IPS-18c (cell line): ENCODE measurements around the gene ALKBH4.

ENCODE experiments used
- H3K4me3 ChIP-seq: 2 replicates; pipeline ENCODE4 v1.7.0; 2013; ENCODE audit warnings: low read depth, mild to moderate bottlenecking, low read length, moderate library complexity; ENCODE audit not compliant: insufficient read depth
- H3K9me3 ChIP-seq: one replicate; pipeline ENCODE4 v1.6.1; 2013; ENCODE audit warnings: mild to moderate bottlenecking, low read length, moderate library complexity; ENCODE audit not compliant: control insufficient read depth, insufficient read depth

The ALKBH4 gene

DNA sequence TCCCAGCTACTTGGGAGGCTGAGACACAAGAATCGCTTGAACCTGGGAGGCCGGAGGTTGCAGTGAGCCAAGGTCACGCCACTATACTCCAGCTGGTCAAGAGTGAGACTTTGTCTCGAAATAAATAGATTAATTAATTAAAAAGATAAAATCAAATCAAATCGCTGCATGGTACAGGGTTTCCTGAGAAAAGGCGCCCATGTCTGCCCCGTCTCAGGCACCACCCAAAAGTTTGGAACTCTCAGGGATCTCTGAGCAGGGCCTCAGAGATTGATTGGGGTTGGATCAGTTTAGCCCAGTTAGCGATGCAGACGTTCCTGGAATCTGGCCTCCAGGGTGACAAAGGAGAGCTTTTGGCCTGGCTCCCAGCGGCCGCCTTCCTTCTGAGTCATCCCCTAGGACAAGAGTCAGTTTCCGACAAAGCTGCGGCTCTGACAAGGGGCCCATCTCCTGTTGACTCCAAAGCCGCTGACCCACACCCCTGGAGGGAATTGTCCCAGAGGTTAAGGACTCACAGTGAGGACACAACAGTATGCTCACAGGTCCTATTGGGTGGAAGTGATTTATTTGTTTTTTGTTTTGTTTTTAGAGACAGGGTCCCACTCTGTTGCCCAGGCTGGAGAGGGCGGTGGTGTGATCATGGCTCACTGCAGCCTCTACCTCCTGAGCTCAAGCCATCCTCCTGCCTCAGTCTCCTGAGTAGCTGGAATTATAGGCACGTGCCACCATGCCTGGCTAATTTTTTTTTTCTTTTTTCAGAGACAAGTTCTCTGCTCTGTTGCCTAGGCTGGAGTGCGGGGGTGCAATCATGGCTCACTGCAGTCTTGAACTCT lies 24.5 kb downstream of the ALKBH4 start:
- Histone ChIP-seq H3K4me3 (no peak overlapping the region), H3K9me3 (no peaks in the 10 kb centered on the region)

DNA sequence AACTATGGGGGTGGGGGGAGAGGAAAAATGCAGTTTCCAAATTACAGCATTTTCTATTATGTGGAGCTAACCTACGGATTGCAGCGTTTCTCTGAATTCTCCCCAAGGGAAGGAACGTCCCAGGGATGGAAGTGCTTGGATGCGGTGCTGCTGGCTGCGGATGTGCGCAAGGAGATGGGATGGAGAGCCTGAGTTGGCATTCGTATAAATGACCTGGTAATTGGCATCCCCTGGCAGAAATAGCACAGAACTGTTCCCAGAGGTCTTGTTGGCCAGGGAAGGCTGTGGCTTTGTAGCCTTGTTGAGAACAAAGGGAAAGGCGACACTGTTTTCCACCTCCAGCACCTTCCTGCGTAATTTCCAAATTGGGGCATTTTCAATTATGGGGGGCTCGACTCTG lies 28.5 kb downstream of the ALKBH4 start:
- Histone ChIP-seq H3K4me3 (no peak overlapping the region), H3K9me3 (no peaks in the 10 kb centered on the region)

DNA sequence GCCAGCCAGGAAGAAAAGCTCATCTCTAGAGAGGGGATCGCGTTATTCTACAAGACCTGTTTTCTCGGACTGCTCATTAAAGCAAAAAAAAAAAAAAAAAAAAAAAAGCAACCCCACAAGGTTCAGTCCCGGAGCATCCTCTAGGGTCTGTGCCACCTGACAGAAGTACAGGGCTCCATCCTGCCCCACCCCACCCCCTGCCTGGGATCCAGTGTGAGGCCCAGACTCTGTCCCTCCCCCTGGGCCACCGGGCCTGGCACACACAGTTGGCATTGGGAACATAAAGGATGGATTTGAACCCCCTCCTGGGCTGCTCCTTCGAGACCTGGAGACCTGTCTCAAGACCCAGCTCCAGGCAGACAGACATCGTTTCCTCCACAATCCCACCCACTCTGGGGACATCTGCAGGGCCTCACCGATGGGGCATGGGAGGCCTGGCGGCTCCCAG lies 30.6 kb downstream of the ALKBH4 start:
- H3K4me3 ChIP-seq: peak overlapping the region; percentile 76
- H3K9me3 ChIP-seq: no peaks in the 10 kb centered on the region

DNA sequence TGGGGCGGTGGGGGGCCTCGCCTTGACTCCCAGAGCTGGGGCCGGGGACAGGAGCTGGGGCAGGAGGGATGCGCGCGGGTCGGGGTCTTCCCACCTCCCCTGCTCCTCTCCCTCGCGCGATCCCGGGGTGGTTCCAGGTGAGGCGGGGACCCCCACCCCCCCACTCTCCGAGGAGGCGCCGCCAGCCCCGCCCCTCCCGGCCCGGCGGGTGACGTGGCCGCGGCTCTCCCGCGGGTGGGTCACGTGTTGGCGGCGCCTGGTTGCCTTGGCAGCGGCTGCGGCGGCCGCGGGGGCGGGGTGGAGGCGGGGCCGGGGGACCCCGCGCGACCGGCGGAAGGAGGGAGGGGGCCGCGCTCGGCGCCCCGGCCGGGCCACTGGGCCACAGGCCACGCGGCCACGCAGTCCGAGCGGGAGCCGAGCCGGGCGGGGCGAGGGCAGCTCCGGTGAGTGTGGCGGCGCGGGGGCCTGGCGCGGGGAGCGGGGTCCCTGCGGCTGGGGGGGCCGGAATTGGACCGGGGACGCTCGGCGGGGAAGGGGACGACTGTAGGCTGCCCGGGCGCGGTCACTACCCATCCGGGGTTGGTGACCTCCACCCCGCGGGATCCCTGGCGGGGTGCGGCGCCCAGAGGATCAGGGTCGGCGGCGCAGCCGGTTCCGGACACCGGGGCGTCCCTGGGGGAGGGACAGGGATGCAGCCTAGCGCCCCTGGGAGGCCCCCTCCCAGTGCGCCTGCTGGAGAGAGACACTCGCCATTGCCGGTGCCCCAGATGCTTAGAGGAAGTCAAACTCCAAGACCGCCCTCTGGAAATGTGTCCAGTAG lies 31.2 kb downstream of the ALKBH4 start, which contains the start of gene ORAI2:
TSS of gene ORAI2 (plus strand) at position 357 of the 820 bp plus-strand sequence. CDS start 5,382 bp downstream, outside the sequence.
- Histone ChIP-seq H3K9me3 (no peaks in the 10 kb centered on the region), H3K4me3 (peak within 1 kb of the TSS; percentile 76)

DNA sequence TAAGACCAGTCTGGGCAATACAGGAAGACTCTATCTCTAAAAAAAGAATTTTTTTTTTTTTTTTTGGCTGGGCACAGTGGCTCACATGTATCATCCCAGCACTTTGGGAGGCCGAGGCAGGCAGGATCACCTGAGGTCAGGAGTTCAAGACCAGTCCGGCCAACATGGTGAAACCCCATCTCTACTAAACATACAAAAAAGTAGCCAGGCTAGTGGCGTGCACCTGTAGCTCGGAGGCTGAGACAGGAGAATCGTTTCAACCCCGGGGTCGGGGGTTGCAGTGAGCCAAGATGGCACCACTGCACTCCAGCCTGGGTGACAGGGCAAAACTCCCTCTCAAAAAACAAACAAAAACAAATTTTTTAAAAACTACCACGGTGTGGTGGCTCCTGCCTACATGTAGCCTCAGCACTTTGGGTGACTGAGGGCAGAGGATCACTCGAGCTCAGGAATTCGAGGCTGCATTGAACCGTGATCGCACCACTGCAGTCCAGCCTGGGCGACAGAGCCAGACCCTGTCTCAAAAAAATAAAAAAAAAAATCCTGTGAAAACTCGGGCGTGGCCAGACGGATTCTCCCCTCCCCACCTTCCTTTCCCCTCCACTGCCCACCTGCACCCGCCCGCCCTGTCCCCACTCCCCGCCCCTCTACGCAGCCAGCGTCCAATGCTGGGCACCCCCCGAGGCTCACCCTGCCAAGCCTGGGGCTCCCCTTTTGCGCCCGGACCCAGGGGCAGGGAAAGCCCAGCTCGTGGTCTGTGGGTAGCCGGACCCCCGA lies 32.0 kb downstream of the ALKBH4 start:
- Histone ChIP-seq H3K9me3 (no peaks in the 10 kb centered on the region), H3K4me3 (peak overlapping the region; percentile 76)

DNA sequence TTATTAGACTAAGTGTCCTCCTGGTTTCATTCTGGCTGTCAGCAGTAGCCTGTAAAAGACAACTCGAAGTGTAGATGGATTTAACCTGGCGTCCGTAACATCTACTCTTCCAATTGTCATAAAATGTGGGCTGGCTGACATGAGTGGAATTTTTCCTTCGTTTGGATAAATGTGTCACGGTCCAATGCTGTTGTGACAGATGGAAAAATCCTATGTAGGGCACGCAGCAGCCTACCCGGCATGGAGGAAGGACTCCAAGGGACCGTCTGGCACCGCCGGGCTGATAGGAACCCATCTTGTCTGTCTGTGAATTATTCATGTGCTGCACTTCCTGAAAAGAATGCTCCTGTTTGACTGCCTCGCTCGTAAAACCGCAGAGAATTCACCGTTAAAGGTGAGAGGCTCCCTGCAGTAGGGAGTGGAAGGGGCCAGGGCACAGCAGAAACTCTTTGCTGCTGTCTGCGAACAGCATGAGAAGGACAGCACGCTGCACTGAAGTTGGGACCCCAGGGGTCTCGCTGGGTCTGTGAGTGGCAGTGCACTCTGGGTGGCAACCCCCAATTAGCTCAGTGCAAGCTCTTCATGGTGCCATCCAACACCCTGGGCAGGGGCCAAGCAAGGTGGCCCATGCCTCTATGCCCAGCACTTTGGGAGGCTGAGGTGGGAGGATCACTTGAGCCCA lies 32.9 kb downstream of the ALKBH4 start:
- Histone ChIP-seq H3K9me3 (no peaks in the 10 kb centered on the region), H3K4me3 (no peak overlapping the region)

DNA sequence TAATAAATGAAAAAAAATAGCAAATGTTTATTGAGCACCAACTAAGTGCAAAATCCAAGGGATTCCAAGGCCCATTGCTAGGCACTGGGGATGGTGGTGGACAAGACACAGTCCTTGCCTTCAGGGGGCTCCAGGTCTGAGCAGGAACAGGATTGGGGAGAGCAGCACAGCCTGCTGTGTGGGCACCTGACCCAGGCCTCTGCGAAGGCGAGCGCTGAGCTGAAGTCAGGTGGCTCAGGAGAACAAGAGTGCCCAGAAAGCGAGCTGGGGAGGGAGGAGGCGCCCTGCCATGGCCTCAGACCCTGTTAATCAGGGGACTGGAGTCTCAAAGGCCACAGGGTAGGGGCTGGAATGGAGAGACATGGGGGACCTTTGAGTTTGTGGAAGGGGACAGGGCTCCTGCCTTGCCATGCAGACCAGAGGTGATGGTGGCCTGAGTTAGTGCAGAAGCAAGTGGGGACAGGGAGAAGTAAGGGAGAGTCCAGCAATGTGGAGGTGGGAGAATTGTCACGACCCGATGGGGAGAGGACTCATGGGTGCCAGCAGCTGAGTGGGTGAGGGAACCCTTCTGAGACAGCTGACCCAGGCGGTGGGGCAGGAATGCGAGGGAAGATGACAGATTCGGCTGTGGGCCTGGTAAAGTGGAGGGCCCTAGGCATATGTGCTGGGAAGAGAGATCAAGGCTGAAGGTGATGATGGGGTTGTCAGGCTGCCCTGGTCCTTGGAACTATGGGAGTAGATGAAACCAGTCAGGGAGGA lies 35.3 kb downstream of the ALKBH4 start:
- Histone ChIP-seq H3K9me3 (no peaks in the 10 kb centered on the region), H3K4me3 (no peak overlapping the region)

DNA sequence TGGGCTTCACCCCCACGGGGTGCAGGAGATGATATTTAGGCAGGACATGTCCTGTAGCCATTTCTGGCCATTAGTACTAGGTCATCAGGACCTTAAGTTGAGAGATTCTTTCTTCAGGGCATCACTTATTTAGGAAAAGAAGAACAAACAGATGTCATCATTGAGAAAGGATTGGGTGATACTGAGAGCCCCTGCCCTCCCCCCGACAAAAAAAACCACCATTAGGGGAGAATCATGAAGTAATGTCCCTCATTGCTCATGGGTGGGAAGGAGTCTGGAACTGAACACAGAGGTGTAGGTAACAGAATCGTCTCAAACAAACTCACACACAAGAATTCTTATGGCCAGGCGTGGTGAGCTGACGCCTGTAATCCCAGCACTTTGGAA lies 37.7 kb downstream of the ALKBH4 start:
- no peak overlapping the region for H3K4me3 ChIP-seq
- no peaks in the 10 kb centered on the region for H3K9me3 ChIP-seq

DNA sequence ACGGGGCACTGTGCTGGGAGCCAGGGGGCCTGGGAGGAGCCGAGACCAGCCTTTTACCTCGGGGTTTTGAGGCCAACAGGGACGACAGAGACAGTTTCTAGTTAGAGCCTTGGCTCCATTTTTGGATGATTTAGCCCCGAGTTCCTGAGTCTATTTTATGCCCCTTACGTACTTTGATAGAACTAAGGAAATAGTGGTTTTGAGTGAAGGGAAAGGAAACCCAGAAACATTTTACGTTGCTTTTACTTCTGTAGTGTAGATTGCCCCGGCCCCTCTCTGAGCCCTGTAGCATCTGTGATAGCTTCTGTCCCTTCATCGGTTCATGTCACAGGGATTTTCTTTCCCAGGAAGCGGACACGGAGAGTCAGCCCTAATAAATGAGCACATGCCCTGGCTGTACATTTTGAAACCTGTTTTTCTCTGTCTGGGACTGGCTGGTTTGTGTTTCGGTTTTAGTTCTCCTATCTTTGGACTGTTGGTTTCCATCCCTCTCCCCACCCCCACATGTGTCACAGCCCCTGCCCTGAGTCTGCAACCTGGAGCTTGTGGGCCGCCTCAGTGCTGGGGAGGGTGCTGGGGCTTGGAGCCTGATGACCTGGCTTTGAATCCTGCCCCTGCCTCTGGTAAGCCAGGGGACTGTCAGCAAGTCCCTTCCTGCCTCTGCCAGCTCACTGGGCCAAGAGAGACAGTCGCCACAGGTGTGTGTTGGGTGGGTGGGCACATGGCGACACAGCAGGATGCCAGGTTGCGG lies 38.2 kb downstream of the ALKBH4 start:
- Histone ChIP-seq H3K9me3 (no peaks in the 10 kb centered on the region), H3K4me3 (no peak overlapping the region)

DNA sequence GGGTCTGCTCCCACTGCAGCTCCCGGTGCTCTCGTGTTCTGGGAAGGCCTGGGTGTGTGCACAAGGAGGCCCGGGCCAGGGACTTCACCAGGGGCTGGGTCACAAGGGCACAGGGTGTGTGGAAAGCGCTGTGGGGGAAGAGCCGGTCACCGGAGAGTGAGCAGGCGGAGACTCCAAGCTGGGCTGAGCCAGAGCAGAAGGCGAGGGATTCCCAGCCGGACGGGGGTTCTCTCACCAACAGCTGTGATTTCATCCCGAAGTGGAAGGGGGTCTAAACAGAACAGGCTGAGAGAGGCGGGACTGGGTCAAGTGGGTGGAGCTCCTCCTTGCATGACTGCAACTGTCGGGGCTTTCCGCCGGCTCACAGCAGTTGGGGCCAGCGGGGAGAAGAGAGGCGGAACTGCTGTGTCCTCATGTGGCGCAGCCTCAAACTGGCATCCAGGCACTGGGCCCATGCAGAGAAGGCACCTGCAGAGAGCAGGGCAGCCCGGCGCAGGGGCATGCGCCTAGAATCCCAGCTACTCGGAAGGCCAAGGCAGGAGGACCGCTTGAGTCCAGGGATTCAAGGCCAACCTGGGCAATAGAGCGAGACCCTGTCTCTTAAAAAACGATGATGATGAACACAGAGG lies 38.9 kb downstream of the ALKBH4 start:
- no peak overlapping the region for H3K4me3 ChIP-seq
- no peaks in the 10 kb centered on the region for H3K9me3 ChIP-seq

DNA sequence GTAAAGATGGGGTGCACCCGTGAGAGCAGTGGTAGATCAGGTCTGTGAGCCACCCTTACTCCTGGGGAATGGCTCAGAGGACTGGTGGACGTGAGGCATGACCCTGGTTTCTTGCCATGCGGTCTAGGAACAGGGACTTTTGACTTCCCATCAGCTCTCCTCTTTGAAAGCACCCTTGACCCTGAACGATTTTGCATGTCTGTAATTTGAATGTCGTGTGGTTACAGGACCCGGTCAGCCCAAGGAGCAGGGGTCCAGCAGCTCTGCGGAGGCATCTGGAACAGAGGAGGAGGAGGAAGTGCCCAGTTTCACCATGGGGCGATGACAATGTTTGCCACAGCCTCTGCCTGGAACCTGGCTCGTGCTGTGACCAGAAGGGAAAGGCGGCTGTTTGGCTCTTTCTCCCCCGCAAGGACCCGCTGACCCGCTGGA lies 39.9 kb downstream of the ALKBH4 start:
- Histone ChIP-seq H3K9me3 (no peaks in the 10 kb centered on the region), H3K4me3 (no peak overlapping the region)

DNA sequence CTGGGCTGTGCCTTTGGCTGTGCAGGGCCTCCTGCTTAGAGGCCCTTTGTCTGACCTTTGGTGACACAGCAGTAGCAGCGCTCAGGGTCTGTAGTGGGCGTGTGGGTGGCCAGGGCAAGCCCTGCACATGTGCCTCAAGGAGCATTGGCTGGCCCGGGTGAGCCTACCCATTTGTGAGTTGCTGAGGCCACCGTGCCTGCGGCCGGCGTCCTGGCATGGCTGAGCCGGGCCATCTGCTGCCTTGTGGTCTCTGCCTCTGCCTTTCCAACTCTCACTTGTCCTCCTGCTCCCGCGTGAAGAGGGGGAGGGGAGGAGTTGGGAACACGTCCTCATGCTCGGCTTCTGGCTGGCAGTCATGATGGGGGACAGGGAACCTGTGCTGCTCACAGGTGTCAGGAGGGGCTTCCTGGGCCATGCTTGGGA lies 40.5 kb downstream of the ALKBH4 start:
- Histone ChIP-seq H3K9me3 (no peaks in the 10 kb centered on the region), H3K4me3 (no peak overlapping the region)

DNA sequence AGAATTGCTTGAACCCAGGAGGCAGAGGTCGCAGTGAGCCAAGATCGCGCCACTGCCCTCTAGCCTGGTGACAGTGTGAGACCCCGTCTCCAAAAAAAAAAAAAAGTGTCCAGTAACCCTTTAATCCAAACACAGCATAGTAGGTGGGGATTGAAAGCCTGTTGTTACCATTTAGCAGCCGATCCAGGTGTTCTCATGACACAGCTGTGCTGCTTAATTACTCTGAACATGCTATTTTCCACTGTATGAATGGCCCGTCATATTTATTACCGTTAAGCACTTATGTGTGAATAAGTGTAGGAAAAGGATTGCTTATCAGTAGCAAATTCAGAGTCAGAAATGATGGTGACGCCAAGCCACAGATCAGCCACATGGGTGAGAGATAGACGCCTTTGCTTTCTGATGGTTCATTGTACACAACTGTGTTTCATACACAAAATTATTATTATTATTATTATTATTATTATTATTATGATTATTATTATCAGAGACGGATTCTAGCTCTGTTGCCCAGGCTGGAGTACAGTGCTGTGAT lies 42.9 kb downstream of the ALKBH4 start:
- no peaks in the 10 kb centered on the region for H3K9me3 ChIP-seq
- no peak overlapping the region for H3K4me3 ChIP-seq

DNA sequence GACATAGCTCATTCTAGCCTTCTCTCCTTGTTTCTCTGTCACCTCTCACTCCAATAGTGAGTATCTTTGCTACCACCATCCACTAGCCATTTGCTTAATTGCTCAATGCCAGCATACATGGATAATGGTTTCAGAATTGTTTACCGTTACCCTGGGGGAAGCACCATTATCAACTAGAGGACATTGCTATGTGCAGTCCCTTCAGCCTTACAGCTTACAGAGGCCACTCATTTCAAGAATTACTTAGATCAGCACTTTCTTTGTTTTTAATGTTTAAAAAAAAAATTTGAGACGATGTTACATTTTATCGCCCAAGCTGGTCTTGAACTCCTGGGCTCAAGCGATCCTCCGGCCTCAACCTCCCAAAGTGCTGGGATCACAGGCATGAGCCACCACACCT lies 46.1 kb downstream of the ALKBH4 start:
- Histone ChIP-seq H3K4me3 (no peak overlapping the region), H3K9me3 (no peaks in the 10 kb centered on the region)

DNA sequence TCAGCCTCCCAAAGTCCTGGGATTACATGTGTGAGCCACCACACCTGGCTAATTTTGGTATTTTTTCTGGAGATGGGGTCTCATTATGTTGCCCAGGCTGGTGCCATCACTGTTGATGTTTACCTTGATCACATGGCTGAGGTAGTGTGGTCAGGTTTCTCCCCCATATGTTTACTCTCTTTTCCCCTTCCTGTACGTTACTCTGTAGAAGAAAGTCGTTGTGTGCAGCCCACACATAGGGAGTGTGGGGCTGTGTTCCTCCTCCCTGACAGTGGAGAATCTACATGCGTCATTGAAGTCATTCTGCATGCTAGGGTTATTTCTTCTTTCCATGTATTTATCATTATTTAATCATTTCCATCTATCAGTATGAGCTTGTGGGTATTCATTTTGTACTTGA lies 47.6 kb downstream of the ALKBH4 start:
- Histone ChIP-seq H3K4me3 (no peak overlapping the region), H3K9me3 (no peaks in the 10 kb centered on the region)
